Endothelial cell of umbilical vein (primary cell): Measurements from ENCODE around the gene KIF9. TPM values are rescaled to one million over a fixed set of nuclear protein-coding genes. Genes with fewer than 3 reads are reported as not detected.
"Not testable (repeated sequence)": the region's sequence is repeated elsewhere in the genome, so short reads cannot be mapped to it uniquely, and the experiment has no call there.

Source experiments
- BruUV-seq: library from RNA; stranded (reverse); fragments of 400-500 nt; replicated peaks from 2 replicates; lab custom pipeline; 2021; lab: Mats Ljungman, UMichigan
- CTCF ChIA-PET: fragments of 300-600, 350-600 bp; sonication (Branson Sonifier 250); formaldehyde crosslinking; loops from one replicate; lab custom pipeline; 2021; ENCODE audit warnings: antibody characterized with exemption, inconsistent platforms; lab: Charles Lee
- POLR2A ChIA-PET: fragments of 300-600, 350-600 bp; sonication (Branson Sonifier 250); formaldehyde crosslinking; loops from one replicate; lab custom pipeline; 2021; ENCODE audit warnings: antibody characterized with exemption, inconsistent platforms; lab: Charles Lee
- DNase-seq: peaks from one replicate; pipeline ENCODE4 v3.0.0-alpha.2; 2011; ENCODE audit warnings: low read depth, low spot score
- FAIRE-seq: peaks from 2 replicates; lab custom pipeline; 2011; peaks lifted over from hg19 to GRCh38; lab: Jason Lieb, UNC
- H2AFZ ChIP-seq: 2 replicates; pipeline ENCODE4 v1.6.0; 2012; ENCODE audit warnings: low read depth, low read length, control low read depth, inconsistent platforms
- H3K27ac ChIP-seq: 2 replicates; pipeline ENCODE4 v1.5.1; 2011; ENCODE audit warnings: low read depth, mild to moderate bottlenecking, control low read depth, low read length, moderate library complexity; ENCODE audit not compliant: insufficient read depth
- H3K27me3 ChIP-seq, 2 experiments: 2 replicates each; pipeline versions ENCODE4 v1.6.0 to v1.6.1; 2011; ENCODE audit warnings: low read length in 2 of 2, mixed read lengths in 1 of 2; ENCODE audit not compliant: control insufficient read depth in 2 of 2, insufficient read depth in 2 of 2
- H3K36me3 ChIP-seq, 2 experiments: 2 replicates in 1 of 2; 3 replicates in 1 of 2; pipeline ENCODE4 v1.5.1; 2011; ENCODE audit warnings: low read length in 2 of 2, mild to moderate bottlenecking in 1 of 2, moderate library complexity in 1 of 2; ENCODE audit not compliant: control insufficient read depth in 2 of 2, insufficient read depth in 2 of 2; ENCODE audit errors: extremely low read depth in 1 of 2
- H3K4me1 ChIP-seq: 3 replicates; pipeline ENCODE4 v1.5.1; 2011; ENCODE audit warnings: mild to moderate bottlenecking, low read length; ENCODE audit not compliant: control insufficient read depth, insufficient read depth; ENCODE audit errors: extremely low read depth
- H3K4me2 ChIP-seq: 2 replicates; pipeline ENCODE4 v1.6.1; 2011; ENCODE audit warnings: low read length, control low read depth, mixed read lengths; ENCODE audit not compliant: insufficient read depth
- H3K4me3 ChIP-seq, 3 experiments: fragments of 200-600 bp in 1 of 3; sonication (generic), shearing (Covaris generic) in 1 of 3; replicated peaks in 1 of 3; 2 replicates each; pipeline ENCODE4 v1.5.1; 2011 to 2016; ENCODE audit warnings: control low read depth in 3 of 3, low read length in 3 of 3, mild to moderate bottlenecking in 2 of 3, inconsistent platforms in 1 of 3, low read depth in 1 of 3, moderate library complexity in 1 of 3; ENCODE audit not compliant: insufficient read depth in 1 of 3
- H3K79me2 ChIP-seq: 2 replicates; pipeline ENCODE4 v1.6.0; 2012; ENCODE audit warnings: low read length, inconsistent platforms; ENCODE audit not compliant: control insufficient read depth, insufficient read depth
- H3K9ac ChIP-seq: replicated peaks from 2 replicates; pipeline ENCODE3; 2011; ENCODE audit warnings: low read length, control low read depth; ENCODE audit not compliant: insufficient read depth; ENCODE audit errors: extremely low read depth
- H3K9me1 ChIP-seq: replicated peaks from 3 replicates; pipeline ENCODE4 v1.6.0; 2011; ENCODE audit warnings: mild to moderate bottlenecking, low read length; ENCODE audit not compliant: control insufficient read depth, insufficient read depth; ENCODE audit errors: extremely low read depth
- H3K9me3 ChIP-seq: replicated peaks from 2 replicates; pipeline ENCODE4 v1.5.1; 2012; ENCODE audit warnings: low read length, inconsistent platforms; ENCODE audit not compliant: control insufficient read depth, insufficient read depth
- H4K20me1 ChIP-seq: replicated peaks from 2 replicates; pipeline ENCODE3; 2011; ENCODE audit warnings: mild to moderate bottlenecking, low read length; ENCODE audit not compliant: control insufficient read depth, insufficient read depth; ENCODE audit errors: extremely low read depth
- CTCF ChIP-seq, 2 donors: IDR thresholded peaks; 1 replicate in 1 of 2; 2 replicates in 1 of 2; pipeline ENCODE4 v1.5.1; 2011; ENCODE audit warnings: low read length in 2 of 2, mild to moderate bottlenecking in 2 of 2, moderate library complexity in 2 of 2, control low read depth in 1 of 2, inconsistent platforms in 1 of 2, low read depth in 1 of 2; ENCODE audit not compliant: insufficient read depth in 1 of 2; ENCODE audit errors: extremely low read depth in 1 of 2
- EZH2 ChIP-seq: IDR thresholded peaks from 2 replicates; pipeline ENCODE4 v1.6.1; 2012; ENCODE audit warnings: borderline replicate concordance, low read depth, mild to moderate bottlenecking, moderate library complexity, low read length, inconsistent platforms; ENCODE audit not compliant: severe bottlenecking
- FOS ChIP-seq: IDR thresholded peaks from 2 replicates; pipeline ENCODE4 v1.6.1; 2011; ENCODE audit warnings: mild to moderate bottlenecking, low read length, moderate library complexity, borderline replicate concordance; ENCODE audit not compliant: insufficient read depth
- GATA2 ChIP-seq: IDR thresholded peaks from 2 replicates; pipeline ENCODE4 v1.7.0; 2011; ENCODE audit warnings: low read depth, mild to moderate bottlenecking, moderate library complexity, mixed read lengths, low read length; ENCODE audit not compliant: insufficient read length, insufficient read depth
- JUN ChIP-seq: IDR thresholded peaks from 2 replicates; pipeline ENCODE4 v1.6.1; 2011; ENCODE audit warnings: borderline replicate concordance, low read depth; ENCODE audit not compliant: insufficient read length, insufficient read depth
- MAX ChIP-seq: IDR thresholded peaks from 2 replicates; pipeline ENCODE4 v1.6.1; 2011; ENCODE audit not compliant: insufficient read depth, insufficient read length
- MYC ChIP-seq: IDR thresholded peaks from one replicate; pipeline ENCODE4 v1.6.1; 2011; ENCODE audit warnings: mild to moderate bottlenecking, low read depth, low read length
- POLR2A ChIP-seq: IDR thresholded peaks from 2 replicates; pipeline ENCODE4 v1.6.1; 2012; ENCODE audit warnings: low read depth, mild to moderate bottlenecking, control low read depth, low read length
- POLR2AphosphoS5 ChIP-seq: IDR thresholded peaks from 2 replicates; pipeline ENCODE4 v1.6.1; 2012; ENCODE audit warnings: low read depth, mild to moderate bottlenecking, control low read depth, low read length, moderate library complexity; ENCODE audit not compliant: insufficient read depth
- dilution Hi-C: fragments of 300-500 bp; cut with MboI; formaldehyde crosslinking; loops from one replicate; pipeline ENCODE4 v1.15.0; 2019; ENCODE audit warnings: low sequenced_read_pairs; ENCODE audit not compliant: extremely low pct_ligation_motif_present
- intact Hi-C: fragments of 100-400 bp; cut with micrococcal nuclease; formaldehyde crosslinking; loops from one replicate; pipeline ENCODE4 v1.10.0; 2022
- polyA plus RNA-seq, 4 experiments: library from polyadenylated mRNA; depleted of rRNA in 3 of 4; stranded (reverse) in 3 of 4; unstranded in 1 of 4; fragments of >200 nt; gene quantifications; 2 replicates each; pipeline versions ENCODE4 v1.2.1 to v1.2.3, GENCODE V29; 2011 to 2012; ENCODE audit warnings: missing spikeins in 1 of 4
- total RNA-seq: library from RNA; stranded (reverse); gene quantifications from 2 replicates; pipeline ENCODE4 v1.2.3, GENCODE V29; 2021

Gene KIF9
- total and polyA plus RNA-seq, 2 donors (not counting 3 experiments of a cell fraction or from before 2014, with no cell fraction given) = 20.5 to 22.4 TPM

- Histone ChIP-seq H3K4me1 (no peaks in the 10 kb centered on the region), H3K79me2 (no peaks in the 10 kb centered on the region), H4K20me1 (no peaks in the 10 kb centered on the region), H2AFZ (no peak overlapping the region), H3K9me3 (no peaks in the 10 kb centered on the region), H3K4me3 (no peak overlapping the region), H3K36me3 (no peaks in the 10 kb centered on the region), H3K9ac (no peak overlapping the region), H3K27ac (no peak overlapping the region), H3K4me2 (no peak overlapping the region), H3K9me1 (no peaks in the 10 kb centered on the region), H3K27me3 (no peaks in the 10 kb centered on the region)
- FAIRE-seq = no peak
- dilution Hi-C loops = no loop called here
- CTCF ChIA-PET = no interaction called here
- POLR2A ChIA-PET = no interaction called here
- DNase-seq = no peak
- TF ChIP-seq GATA2 (no peak), POLR2A (no peak), FOS (no peak), EZH2 (no peak), MYC (no peak), JUN (no peak), MAX (no peak), CTCF (IDR thresholded peaks at IDR 0.05; ENCODE audit: extremely low read depth in 1 of 2, insufficient read depth in 1 of 2, low read depth in 1 of 2, low read length in 2 of 2) (no peak), POLR2AphosphoS5 (no peak)
- intact Hi-C loops = no loop called here
- BruUV-seq = no TSS peak
Measured at GRCh38 chr3:47186285-47186684, 96.3 kb downstream of the KIF9 start.

GRCh38 chr3:47181685-47182084, 100.9 kb downstream of the KIF9 start:
- H3K9ac ChIP-seq, H3K9me1 ChIP-seq, H3K4me2 ChIP-seq, H2AFZ ChIP-seq, DNase-seq, H3K9me3 ChIP-seq, H3K4me3 ChIP-seq, H3K27ac ChIP-seq, FAIRE-seq, H3K36me3 ChIP-seq, H3K4me1 ChIP-seq, H4K20me1 ChIP-seq, H3K27me3 ChIP-seq, intact Hi-C loops, BruUV-seq, CTCF ChIA-PET, H3K79me2 ChIP-seq, POLR2A ChIA-PET, dilution Hi-C loops: not testable (repeated sequence)

GRCh38 chr3:47180011-47180410, 102.6 kb downstream of the KIF9 start:
- intact Hi-C loops, H3K36me3 ChIP-seq, H3K9ac ChIP-seq, POLR2A ChIA-PET, H3K4me1 ChIP-seq, DNase-seq, H2AFZ ChIP-seq, H4K20me1 ChIP-seq, dilution Hi-C loops, H3K9me3 ChIP-seq, BruUV-seq, H3K4me3 ChIP-seq, H3K79me2 ChIP-seq, FAIRE-seq, H3K9me1 ChIP-seq, H3K4me2 ChIP-seq, H3K27ac ChIP-seq, H3K27me3 ChIP-seq: not testable (repeated sequence)
- CTCF ChIA-PET = interaction anchor here (1.5 kb wide), 1 partner anchor 15 kb away, joined by 4 read pairs; no protein-coding TSS in a partner anchor
